Embryonic facial prominence (tissue), 1 donor: ENCODE measurements around the gene IL6R.
"Not testable (repeated sequence)": the region's sequence is repeated elsewhere in the genome, so short reads cannot be mapped to it uniquely, and the experiment has no call there.

Source experiments
- DNase-seq: peaks from one replicate; pipeline ENCODE4 v3.0.0-alpha.2; 2016; ENCODE audit errors: extremely low spot score

IL6R gene

GRCh38 chr1:154406886-154407197 is 1.7 kb downstream of the IL6R start:
- DNase-seq, result no peak

- no peak for DNase-seq
These were observed 2.3 kb downstream of the IL6R start for GRCh38 chr1:154407198-154408091.

- no peak for DNase-seq
These were observed 3.1 kb downstream of the IL6R start for GRCh38 chr1:154408174-154408777.

GRCh38 chr1:154410185-154410827 is 5.2 kb downstream of the IL6R start:
- DNase-seq, result no peak

GRCh38 chr1:154411525-154411924 is 6.4 kb downstream of the IL6R start:
- no peak for DNase-seq

- no peak for DNase-seq
These were observed 8.1 kb downstream of the IL6R start for GRCh38 chr1:154413177-154413783.

- no peak for DNase-seq
These were observed 9.5 kb downstream of the IL6R start for GRCh38 chr1:154414606-154415005.

GRCh38 chr1:154416471-154417337 is 11.6 kb downstream of the IL6R start:
- no peak for DNase-seq

GRCh38 chr1:154417338-154417608 is 12.1 kb downstream of the IL6R start:
- no peak for DNase-seq

- DNase-seq, result no peak
These were observed 13.1 kb downstream of the IL6R start for GRCh38 chr1:154418062-154418921.

GRCh38 chr1:154418923-154419619 is 13.9 kb downstream of the IL6R start:
- DNase-seq, result no peak

GRCh38 chr1:154419620-154420571 is 14.8 kb downstream of the IL6R start:
- no peak for DNase-seq

- DNase-seq, result no peak
These were observed 16.1 kb downstream of the IL6R start for GRCh38 chr1:154420961-154421924.

- not testable (repeated sequence) for DNase-seq
These were observed 16.9 kb downstream of the IL6R start for GRCh38 chr1:154422049-154422448.

- no peak for DNase-seq
These were observed 17.4 kb downstream of the IL6R start for GRCh38 chr1:154422521-154422920.

- DNase-seq, result no peak
These were observed 18.3 kb downstream of the IL6R start for GRCh38 chr1:154423304-154423987.

GRCh38 chr1:154423988-154424326 is 18.8 kb downstream of the IL6R start:
- no peak for DNase-seq
